ENCODE data around the gene TMEM218. TPM values are rescaled to one million over a fixed set of nuclear protein-coding genes. Genes with fewer than 3 reads are reported as not detected.

Gene TMEM218
- total and polyA plus RNA-seq, 2 donors (not counting 3 experiments of a cell fraction or from before 2014, with no cell fraction given): 23.8 to 45.1 TPM

GRCh38 chr11:125062931-125063428 is 48.4 kb downstream of the TMEM218 start, which contains the start of gene SLC37A2:
SLC37A2 (plus strand) TSS chr11:125063305; CDS start chr11:125063368, 63 bp downstream.
- intact Hi-C loops (cut with micrococcal nuclease): loop anchor here (1.0 to 2.0 kb wide), 4 partner anchors 22 to 164 kb away; partner anchors contain the start of gene TMEM218

More at GRCh38 chr11:125062931-125063428, 48.4 kb downstream of the TMEM218 start, which contains the start of gene SLC37A2:
- Histone ChIP-seq H3K9me3 (replicated peaks; ENCODE audit: control insufficient read depth, insufficient read depth, low read length) (no peaks in the 10 kb centered on the region), H3K9ac (replicated peaks; ENCODE audit: extremely low read depth, insufficient read depth, low read length) (peak within 1 kb of the TSS; percentile 60), H3K79me2 (ENCODE audit: control insufficient read depth, insufficient read depth, low read length) (no peaks in the 10 kb centered on the region), H2AFZ (ENCODE audit: low read depth, low read length) (peak within 1 kb of the TSS; percentile 99), H3K36me3 (ENCODE audit: control insufficient read depth in 2 of 2, extremely low read depth in 1 of 2, insufficient read depth in 2 of 2, low read length in 2 of 2) (no peaks in the 10 kb centered on the region), H3K4me3 (replicated peaks in 1 of 3; ENCODE audit: insufficient read depth in 1 of 3, low read depth in 1 of 3, low read length in 3 of 3) (peak within 1 kb of the TSS; percentile 64 to 87 (median 74)), H3K9me1 (replicated peaks; ENCODE audit: control insufficient read depth, extremely low read depth, insufficient read depth, low read length) (no peaks in the 10 kb centered on the region), H3K27ac (ENCODE audit: insufficient read depth, low read depth, low read length) (no peak within 1 kb of the TSS), H3K4me2 (ENCODE audit: insufficient read depth, low read length) (peak within 1 kb of the TSS; percentile 88), H3K4me1 (ENCODE audit: control insufficient read depth, extremely low read depth, insufficient read depth, low read length) (peaks cover 9% of the 10 kb centered on the region), H4K20me1 (replicated peaks; ENCODE audit: control insufficient read depth, extremely low read depth, insufficient read depth, low read length) (no peaks in the 10 kb centered on the region), H3K27me3 (ENCODE audit: control insufficient read depth in 2 of 2, insufficient read depth in 2 of 2, low read length in 2 of 2) (no peaks in the 10 kb centered on the region)
- ChIA-PET CTCF (interaction anchor here (0.8 to 2.0 kb wide), 7 partner anchors 10 to 79 kb away, joined by 3 to 9 read pairs (median 4); no protein-coding TSS in a partner anchor), POLR2A (no interaction called here)
- TF ChIP-seq POLR2AphosphoS5 (IDR thresholded peaks at IDR 0.05; ENCODE audit: insufficient read depth, low read depth, low read length) (peak; percentile 45), MAX (IDR thresholded peaks at IDR 0.05; ENCODE audit: insufficient read depth, insufficient read length) (no peak), FOS (IDR thresholded peaks at IDR 0.05; ENCODE audit: borderline replicate concordance, insufficient read depth, low read length) (no peak), EZH2 (IDR thresholded peaks at IDR 0.05; ENCODE audit: borderline replicate concordance, low read depth, low read length, severe bottlenecking) (no peak), CTCF (IDR thresholded peaks at IDR 0.05; ENCODE audit: extremely low read depth in 1 of 2, insufficient read depth in 1 of 2, low read depth in 1 of 2, low read length in 2 of 2) (peak; percentile 7 to 12)
- DNase-seq (ENCODE audit: low read depth, low spot score) (peak; percentile 64), FAIRE-seq (peak; percentile 71)
- dilution Hi-C loops (cut with MboI; ENCODE audit: extremely low pct_ligation_motif_present, low sequenced_read_pairs): no loop called here
- no TSS peak for BruUV-seq (replicated peaks)
